Measurements from ENCODE around the gene KLHL22.
"Not testable (repeated sequence)": the region's sequence is repeated elsewhere in the genome, so short reads cannot be mapped to it uniquely, and the experiment has no call there.

The KLHL22 gene

DNA sequence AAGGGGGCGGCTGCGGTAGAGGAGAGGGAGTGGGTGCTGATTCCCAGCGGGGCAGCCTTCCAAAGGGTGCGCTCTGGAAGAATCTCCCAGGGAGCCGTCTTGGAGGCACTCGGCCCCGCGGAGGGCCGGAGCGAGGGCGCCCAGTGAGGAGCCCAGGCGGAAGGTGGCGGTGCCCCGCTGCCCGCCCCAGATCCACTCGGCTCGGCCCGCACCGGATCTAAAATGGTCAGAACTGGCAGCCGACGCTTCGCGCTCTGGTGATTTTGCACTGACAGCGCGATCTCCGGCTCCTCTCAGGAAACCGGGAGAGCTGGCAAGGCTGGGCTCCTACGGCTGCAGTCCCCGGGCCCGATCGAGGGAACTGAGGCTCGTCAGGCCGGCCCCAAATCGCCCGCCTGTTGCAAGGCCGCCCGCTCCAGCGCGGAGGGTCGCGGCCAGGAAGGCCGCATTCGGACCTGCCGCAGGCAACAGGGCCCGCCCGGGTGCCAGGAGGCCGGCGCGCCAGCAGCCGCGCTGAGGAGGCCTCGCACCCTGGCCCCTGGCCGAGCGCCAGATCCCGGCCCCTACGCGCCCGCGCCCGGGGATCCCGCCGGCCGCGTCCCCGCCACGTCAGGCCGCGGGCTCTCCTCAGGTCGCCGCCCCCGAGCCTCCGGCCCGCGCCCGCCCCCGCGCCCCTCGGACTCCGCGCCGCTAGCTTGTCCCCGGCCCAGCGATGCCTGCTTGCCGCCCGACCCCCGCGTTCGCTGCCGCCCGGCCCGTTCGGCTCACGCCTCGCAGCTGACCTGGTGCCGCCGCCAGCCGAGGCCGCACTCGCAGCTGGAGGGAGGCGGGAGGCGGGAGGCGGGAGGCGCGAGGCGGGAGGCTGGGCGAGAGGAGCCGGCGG, at the start of gene KLHL22:
TSS of gene KLHL22 (minus strand) at position 818 of the 883 bp plus-strand sequence. CDS start 6,584 bp downstream, outside the sequence.
- peak; percentile 18 for DNase-seq

DNA sequence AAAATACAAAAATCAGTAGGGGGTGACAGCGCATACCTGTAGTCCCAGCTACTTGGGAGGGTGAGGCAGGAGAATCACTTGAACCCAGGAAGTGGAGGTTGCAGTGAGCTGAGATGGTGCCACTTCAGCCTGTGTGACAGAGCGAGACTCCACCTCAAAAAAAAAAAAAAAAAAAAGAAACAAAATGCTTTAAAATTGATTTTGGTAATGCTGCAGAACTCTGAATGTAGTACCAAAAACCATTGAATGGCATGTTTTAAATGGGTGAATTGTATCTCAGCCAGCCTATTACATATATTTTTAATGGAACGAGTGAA, 49.7 kb upstream of the KLHL22 start:
- DNase-seq = not testable (repeated sequence)

DNA sequence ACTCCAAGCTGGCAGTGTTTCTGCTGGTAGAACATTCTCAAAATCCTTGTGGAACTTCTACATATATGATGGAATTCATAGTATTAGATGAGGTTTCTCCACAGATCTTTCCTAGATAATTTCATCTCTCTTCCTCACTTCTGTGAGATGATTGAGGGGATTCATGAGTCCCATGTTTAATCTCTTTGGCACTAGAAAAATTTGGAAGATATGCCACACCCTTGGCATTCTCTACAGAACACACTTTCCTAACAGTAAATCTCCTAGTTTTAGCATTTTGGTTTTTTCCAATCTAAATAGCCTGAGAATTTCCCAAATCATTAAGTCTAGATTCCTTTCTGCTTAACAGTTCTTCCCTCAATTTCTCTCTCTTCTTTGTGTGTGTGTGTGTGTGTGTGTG, 47.1 kb upstream of the KLHL22 start:
- DNase-seq = no peak

GRCh38 chr22:20542055-20542454, 46.5 kb upstream of the KLHL22 start:
- no peak for DNase-seq

GRCh38 chr22:20538875-20539274, 43.3 kb upstream of the KLHL22 start:
- not testable (repeated sequence) for DNase-seq

DNA sequence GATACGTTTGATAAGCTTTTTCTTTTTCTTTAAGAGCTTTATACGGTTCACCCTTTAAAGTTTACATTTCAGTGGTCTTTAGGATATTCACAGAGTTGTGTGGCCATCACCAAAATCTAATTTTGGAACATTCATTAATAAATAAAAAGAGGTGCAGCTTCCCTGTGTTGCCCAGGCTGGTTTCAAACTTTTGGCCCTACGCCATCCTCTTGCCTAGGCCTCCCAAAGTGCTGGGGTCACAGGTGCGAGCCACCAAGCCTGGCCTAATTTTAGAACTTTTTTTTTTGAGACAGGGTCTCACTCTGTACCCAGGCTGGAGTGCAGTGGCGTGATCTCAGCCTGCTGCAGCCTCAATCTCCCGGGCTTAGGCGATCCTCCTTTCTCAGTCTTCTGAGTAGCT, 42.4 kb upstream of the KLHL22 start:
- DNase-seq = no peak

GRCh38 chr22:20537325-20537756, 41.7 kb upstream of the KLHL22 start:
- no peak for DNase-seq

GRCh38 chr22:20536590-20537324, 41.2 kb upstream of the KLHL22 start:
- DNase-seq = no peak

DNA sequence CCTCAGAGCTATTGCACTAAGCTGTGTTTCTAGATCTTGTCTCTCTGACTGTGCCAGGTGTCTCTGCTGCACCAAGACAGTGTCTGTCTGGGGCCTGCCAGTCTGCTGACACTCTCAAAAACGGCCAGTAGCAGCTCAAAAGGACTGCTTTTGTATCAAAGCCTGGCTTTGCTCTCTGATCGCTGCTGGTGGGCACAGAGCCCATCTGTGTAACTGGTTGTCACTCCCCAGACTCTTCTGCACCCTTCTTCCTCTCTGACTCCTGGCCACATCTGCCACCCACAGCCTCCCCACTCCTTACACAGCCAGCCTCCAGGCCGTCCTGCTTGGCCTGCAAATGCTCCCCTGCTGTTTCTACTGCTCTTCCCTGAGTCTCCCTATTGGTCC, 38.3 kb upstream of the KLHL22 start:
- DNase-seq = no peak

- no peak for DNase-seq
Measured at GRCh38 chr22:20533095-20533878, 37.7 kb upstream of the KLHL22 start.

GRCh38 chr22:20532256-20532993, 36.8 kb upstream of the KLHL22 start:
- DNase-seq = no peak

- DNase-seq = no peak
Measured at GRCh38 chr22:20531404-20532201, 36.0 kb upstream of the KLHL22 start.

- DNase-seq = no peak
Measured at GRCh38 chr22:20531154-20531403, 35.5 kb upstream of the KLHL22 start.

DNA sequence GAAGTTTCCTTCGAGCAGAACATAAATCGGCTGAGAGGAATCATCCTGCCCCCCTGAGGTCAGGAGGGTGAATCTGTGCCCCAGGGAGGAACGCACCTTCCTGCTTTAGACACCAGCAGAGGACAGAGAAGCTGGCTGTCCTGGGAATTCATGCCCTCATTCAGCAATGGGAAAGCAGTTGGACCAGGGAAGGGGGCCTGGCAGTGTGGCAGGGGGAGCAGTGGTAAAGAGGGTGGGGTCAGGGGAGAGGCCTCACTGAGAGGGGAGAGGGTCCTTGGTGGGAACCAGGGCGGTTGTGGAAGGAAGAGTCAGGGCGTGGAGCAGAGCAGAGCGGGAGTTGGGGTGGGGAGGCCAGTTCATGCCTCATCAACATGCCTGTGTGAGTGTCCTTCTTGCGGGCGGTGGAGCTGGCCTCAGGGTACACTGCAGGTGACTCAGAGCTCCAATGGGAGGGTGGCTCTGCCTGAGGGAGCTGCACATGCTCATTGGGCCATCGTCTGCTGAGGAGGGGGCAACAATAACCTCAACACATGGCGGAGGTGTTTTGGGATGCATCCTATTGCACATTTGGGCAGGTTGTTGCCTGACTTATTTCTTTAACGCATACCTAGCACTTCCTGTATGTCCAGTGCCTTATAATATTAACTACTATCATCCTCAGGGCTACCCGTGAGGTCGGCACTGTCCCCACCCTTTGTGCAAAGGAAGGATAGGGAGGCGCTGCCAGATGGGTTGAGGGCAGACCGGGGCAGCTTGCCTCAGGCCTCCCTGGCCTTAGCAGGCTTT, 35.0 kb upstream of the KLHL22 start:
- no peak for DNase-seq

DNA sequence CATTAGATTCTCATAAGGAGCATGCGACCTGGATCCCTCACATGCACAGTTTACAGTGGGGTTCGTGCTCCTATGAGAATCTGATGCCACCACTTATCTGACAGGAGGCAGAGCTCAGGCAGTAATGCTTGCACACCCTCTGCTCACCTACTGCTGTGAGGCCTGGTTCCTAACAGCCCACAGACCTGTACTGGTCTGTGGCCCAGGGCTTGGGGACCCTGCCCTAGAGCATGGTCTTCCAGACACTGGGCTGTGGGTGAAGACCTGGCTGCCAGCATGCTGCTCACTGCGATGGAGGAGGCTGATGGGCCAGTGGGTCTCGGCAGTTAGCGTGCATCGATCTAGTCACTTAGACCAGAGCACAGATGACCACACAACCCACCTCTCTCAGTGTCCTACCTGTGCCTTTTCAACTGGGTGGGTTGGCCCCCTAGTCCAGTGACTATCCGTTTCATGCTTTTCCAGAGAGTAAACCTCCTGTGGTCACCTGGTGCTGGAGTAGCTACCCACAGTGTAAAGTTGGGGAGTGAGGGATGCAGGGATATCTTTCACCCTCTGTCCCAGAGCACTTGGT, 32.9 kb upstream of the KLHL22 start:
- DNase-seq = no peak

GRCh38 chr22:20526628-20527355, 31.2 kb upstream of the KLHL22 start:
- no peak for DNase-seq

GRCh38 chr22:20526305-20526627, 30.7 kb upstream of the KLHL22 start:
- no peak for DNase-seq

DNA sequence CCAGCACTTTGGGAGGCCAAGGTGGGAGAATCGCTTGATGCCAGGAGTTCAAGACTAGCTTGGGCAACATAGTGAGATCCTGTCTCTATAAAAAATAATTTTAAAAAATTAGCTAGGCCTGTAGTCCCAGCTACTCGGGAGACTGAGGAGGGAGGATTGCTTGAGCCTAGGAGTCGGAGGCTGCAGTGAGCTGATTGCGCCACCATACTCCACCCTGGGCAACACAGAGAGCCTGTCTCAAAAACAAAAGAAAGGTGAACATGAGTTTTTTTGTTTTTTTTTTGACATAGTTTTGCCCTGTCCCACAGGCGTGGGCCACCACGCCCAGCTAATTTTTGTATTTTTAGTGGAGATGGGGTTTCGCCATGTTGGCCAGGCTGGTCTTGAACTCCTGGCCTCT, 29.5 kb upstream of the KLHL22 start:
- DNase-seq = no peak

DNA sequence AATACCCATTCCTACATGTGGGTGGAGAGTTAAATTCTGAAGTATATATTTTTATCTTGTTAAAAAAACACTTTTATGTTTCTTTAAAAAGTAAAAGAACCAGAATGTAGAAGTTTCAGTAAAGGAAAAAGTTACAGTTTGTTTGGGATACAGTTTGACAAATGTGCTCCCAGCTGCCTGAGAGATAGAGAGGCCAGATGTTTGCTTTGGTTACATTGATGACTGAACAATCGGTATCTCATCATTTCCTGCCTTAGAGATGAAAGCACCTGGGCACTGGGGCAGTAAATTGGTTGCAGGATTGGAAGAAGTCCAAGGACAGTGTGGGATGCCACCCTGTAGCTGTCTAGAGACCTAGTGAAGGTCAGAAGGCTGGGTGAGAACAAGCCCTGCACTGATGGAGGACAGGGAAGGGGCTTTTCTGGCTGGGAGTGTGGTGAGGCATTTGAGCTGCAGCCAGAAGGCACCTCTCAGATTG, 28.4 kb upstream of the KLHL22 start:
- DNase-seq = no peak

Measured in activated effector memory CD4-positive, alpha-beta T cell treated with Interleukin-2 at 50 U/mL for 16 hours (primary cell).